ENCODE measurements around the gene CDK14. TPM values are rescaled to one million over a fixed set of nuclear protein-coding genes. Genes with fewer than 3 reads are reported as not detected.

CDK14 gene
- total and polyA plus RNA-seq, 2 of the 8 experiments (the other 6 are each of a cell fraction or from before 2014, with no cell fraction given): 5.5 to 47.3 TPM

- H4K5ac ChIP-seq (ENCODE audit: insufficient read length, low read depth, low read length): no peak overlapping the region
- no peaks in the 10 kb centered on the region for H4K20me1 ChIP-seq (replicated peaks in 1 of 2; ENCODE audit: control insufficient read depth in 1 of 2, insufficient read depth in 2 of 2, low read length in 2 of 2)
- FAIRE-seq: no peak
- H2BK120ac ChIP-seq (replicated peaks; ENCODE audit: low read depth, low read length): no peak overlapping the region
- no peak overlapping the region for H2BK12ac ChIP-seq (ENCODE audit: low read depth, low read length)
- H3K4me1 ChIP-seq (replicated peaks in 1 of 4; ENCODE audit: control insufficient read depth in 3 of 4, insufficient read depth in 4 of 4, low read length in 3 of 4): no peaks in the 10 kb centered on the region
- no peaks in the 10 kb centered on the region for H3K27me3 ChIP-seq (replicated peaks in 1 of 4; ENCODE audit: control insufficient read depth in 3 of 4, extremely low read depth in 1 of 4, insufficient read depth in 3 of 4, low read length in 3 of 4)
- H3K4ac ChIP-seq (replicated peaks; ENCODE audit: insufficient read length, low read depth, low read length): no peak overlapping the region
- no peak overlapping the region for H3K56ac ChIP-seq (replicated peaks; ENCODE audit: insufficient read length, low read depth, low read length)
- no peaks in the 10 kb centered on the region; a peak in 1 of 4 replicates for H3K79me2 ChIP-seq (ENCODE audit: control insufficient read depth in 1 of 2, insufficient read depth in 2 of 2, low read length in 2 of 2)
- ChIA-PET CTCF (ENCODE audit: partially characterized antibody) (interaction anchor here (0.7 to 1.4 kb wide), 3 partner anchors 54 to 191 kb away, joined by 3 to 4 read pairs (median 3); no protein-coding TSS in a partner anchor), POLR2A (ENCODE audit: partially characterized antibody) (no interaction called here)
- H3K36me3 ChIP-seq (ENCODE audit: control insufficient read depth in 2 of 4, insufficient read depth in 4 of 4, low read length in 3 of 4): no peaks in the 10 kb centered on the region; a peak in 1 of 8 replicates
- H4K8ac ChIP-seq (ENCODE audit: extremely low read depth, insufficient read depth, low read length): no peak overlapping the region
- no peaks in the 10 kb centered on the region for H3K23me2 ChIP-seq (ENCODE audit: low read depth, low read length)
- H3K4me3 ChIP-seq (ENCODE audit: extremely low read depth in 1 of 4, insufficient read depth in 2 of 4, low read depth in 3 of 4, low read length in 4 of 4): no peak overlapping the region
- no peak overlapping the region for H2BK5ac ChIP-seq (ENCODE audit: low read depth, low read length)
- H4K91ac ChIP-seq (replicated peaks; ENCODE audit: insufficient read length, low read length): no peak overlapping the region
- H3K18ac ChIP-seq (ENCODE audit: extremely low read depth, low read length): no peak overlapping the region
- no peak overlapping the region for H3K14ac ChIP-seq (ENCODE audit: insufficient read length)
- no peak overlapping the region for H3K9ac ChIP-seq (replicated peaks in 1 of 4; ENCODE audit: extremely low read depth in 1 of 4, low read depth in 3 of 4, low read length in 3 of 4)
- H2AFZ ChIP-seq (ENCODE audit: low read length): no peak overlapping the region
- DNase-seq (ENCODE audit: low read depth in 1 of 2, low spot score in 2 of 2): no peak
- no peak overlapping the region for H2BK15ac ChIP-seq (ENCODE audit: low read length)
- no peak overlapping the region for H2BK20ac ChIP-seq (ENCODE audit: low read length)
- H3K27ac ChIP-seq (ENCODE audit: low read depth, low read length): no peak overlapping the region
- no peak overlapping the region for H3K4me2 ChIP-seq (ENCODE audit: insufficient read depth in 1 of 2, low read depth in 2 of 2, low read length in 2 of 2)
- H2AK5ac ChIP-seq (ENCODE audit: low read depth, low read length): no peak overlapping the region
- WGBS, 2 experiments (ENCODE audit: extremely low coverage in 1 of 2, insufficient coverage in 1 of 2, insufficient read length in 1 of 2, insufficient replicate concordance in 2 of 2, low coverage in 1 of 2, low lambda C conversion rate in 2 of 2, missing lambda C conversion rate in 1 of 2): 92% methylated on average over 4 of the region's 4 CpGs; no CpG with 5 or more reads in 1 of the 2 experiments
- H3K23ac ChIP-seq (ENCODE audit: insufficient read length): no peak overlapping the region
- H3K9me3 ChIP-seq (ENCODE audit: insufficient read depth in 2 of 2, low read depth in 1 of 2, low read length in 1 of 2): peaks cover 0 to 11% of the 10 kb centered on the region in 2 experiments; a peak in 2 of 4 replicates
- no peaks in the 10 kb centered on the region for H3K79me1 ChIP-seq (ENCODE audit: low read depth, low read length)
- TF ChIP-seq SAP30 (IDR thresholded peaks at IDR 0.05; ENCODE audit: insufficient read depth, insufficient replicate concordance, low read length) (no peak), GTF2F1 (IDR thresholded peaks at IDR 0.05; ENCODE audit: borderline replicate concordance, low read depth, low read length) (no peak), EGR1 (IDR thresholded peaks at IDR 0.05; ENCODE audit: borderline replicate concordance, low read depth, low read length) (no peak), RFX5 (IDR thresholded peaks at IDR 0.05; ENCODE audit: borderline replicate concordance, low read depth, low read length) (no peak), SP2 (IDR thresholded peaks at IDR 0.05; ENCODE audit: low read length) (no peak), HDAC2 (IDR thresholded peaks at IDR 0.05; ENCODE audit: borderline replicate concordance in 1 of 2, low read depth in 2 of 2, low read length in 2 of 2) (no peak)
Observed at GRCh38 chr7:90841759-90842429, 245.8 kb downstream of the CDK14 start.
